K562 (cell line): Measurements from ENCODE around the gene BCHE. TPM values are rescaled to one million over a fixed set of nuclear protein-coding genes. Genes with fewer than 3 reads are reported as not detected.

Experiments
- ATAC-seq: fragments of 200-7000 bp; cut with Tn5 transposase; 3 replicates; pipeline ENCODE4 v1.9.1; 2020; ENCODE audit warnings: moderate library complexity
- BruUV-seq: library from RNA; stranded (reverse); fragments of 400-500 nt; replicated peaks from 2 replicates; lab custom pipeline; 2021; lab: Mats Ljungman, UMichigan
- CTCF ChIA-PET: fragments of 300-600 bp; formaldehyde crosslinking; extraction: SDS; loops from one replicate; lab custom pipeline; 2021; ENCODE audit warnings: low intra/inter-chr PET ratio; lab: Yijun Ruan, JAX
- POLR2A ChIA-PET: fragments of 300-600, 350-650 bp; sonication (Branson Sonifier 250); formaldehyde crosslinking; extraction: SDS; loops from one replicate; lab custom pipeline; 2021; ENCODE audit warnings: antibody characterized with exemption, inconsistent platforms; lab: Yijun Ruan, JAX
- DNase-seq, 4 experiments: peaks; one replicate each; pipeline versions ENCODE4 v3.0.0 to v3.0.0-alpha.2; 2011 to 2018; ENCODE audit warnings: low spot score in 3 of 4, mixed read lengths in 3 of 4; ENCODE audit errors: extremely low read depth in 1 of 4
- FAIRE-seq: peaks from 2 replicates; lab custom pipeline; 2011; peaks lifted over from hg19 to GRCh38; lab: Jason Lieb, UNC
- H2AFZ ChIP-seq: 2 replicates; pipeline ENCODE4 v1.6.0; 2011; ENCODE audit warnings: low read depth, low read length, control low read depth, inconsistent platforms
- H3K27ac ChIP-seq: fragments of 200-600 bp; 3 replicates; pipeline ENCODE4 v1.8.0; 2011; ENCODE audit warnings: low read depth, mild to moderate bottlenecking, control low read depth, inconsistent platforms, low read length, moderate library complexity, mixed read lengths; ENCODE audit errors: extremely low read depth
- H3K27me3 ChIP-seq, 2 experiments: fragments of 300-600 bp in 1 of 2; 2 replicates in 1 of 2; 3 replicates in 1 of 2; pipeline versions ENCODE4 v1.6.0 to v1.8.0; 2011; ENCODE audit warnings: inconsistent platforms in 2 of 2, low read length in 2 of 2, mild to moderate bottlenecking in 1 of 2, mixed read lengths in 1 of 2, moderate library complexity in 1 of 2; ENCODE audit not compliant: control insufficient read depth in 2 of 2, insufficient read depth in 2 of 2
- H3K36me3 ChIP-seq: fragments of 300-600 bp; 3 replicates; pipeline ENCODE4 v1.8.0; 2011; ENCODE audit warnings: mild to moderate bottlenecking, low read length, inconsistent platforms; ENCODE audit not compliant: control insufficient read depth, insufficient read depth
- H3K4me1 ChIP-seq, 2 experiments: fragments of 200-600 bp in 1 of 2; replicated peaks in 1 of 2; 2 replicates in 1 of 2; 3 replicates in 1 of 2; pipeline versions ENCODE4 v1.5.1 to v1.8.0; 2011; ENCODE audit warnings: inconsistent platforms in 2 of 2, low read length in 2 of 2, mild to moderate bottlenecking in 1 of 2, mixed read lengths in 1 of 2, moderate library complexity in 1 of 2; ENCODE audit not compliant: control insufficient read depth in 2 of 2, insufficient read depth in 2 of 2
- H3K4me2 ChIP-seq: 2 replicates; pipeline ENCODE4 v1.6.1; 2011; ENCODE audit warnings: low read length, control low read depth, inconsistent platforms, mixed read lengths; ENCODE audit not compliant: insufficient read depth
- H3K4me3 ChIP-seq: fragments of 200-600 bp; sonication (generic), shearing (Covaris generic); 2 replicates; pipeline ENCODE4 v1.5.1; 2016; ENCODE audit warnings: control low read depth, inconsistent platforms
- H3K79me2 ChIP-seq: fragments of 200-600 bp; 3 replicates; pipeline ENCODE4 v1.8.0; 2011; ENCODE audit warnings: low read length, inconsistent platforms; ENCODE audit not compliant: control insufficient read depth, insufficient read depth
- H3K9ac ChIP-seq, 2 experiments: 2 replicates each; pipeline versions ENCODE4 v1.6.0 to v1.6.1; 2011; ENCODE audit warnings: low read depth in 2 of 2, low read length in 2 of 2, control low read depth in 1 of 2, inconsistent platforms in 1 of 2, mild to moderate bottlenecking in 1 of 2, mixed read lengths in 1 of 2; ENCODE audit not compliant: insufficient read depth in 1 of 2
- H3K9me1 ChIP-seq: one replicate; pipeline ENCODE4 v1.6.0; 2011; ENCODE audit warnings: inconsistent platforms, mild to moderate bottlenecking, low read length, moderate library complexity; ENCODE audit not compliant: control insufficient read depth, insufficient read depth
- H3K9me3 ChIP-seq: replicated peaks from 2 replicates; pipeline ENCODE4 v1.5.1; 2011; ENCODE audit warnings: low read depth, low read length, inconsistent platforms; ENCODE audit not compliant: control insufficient read depth, insufficient read depth
- H4K20me1 ChIP-seq: replicated peaks from 2 replicates; pipeline ENCODE4 v1.6.1; 2011; ENCODE audit warnings: low read length, inconsistent platforms, mixed read lengths; ENCODE audit not compliant: control insufficient read depth, insufficient read depth
- BMI1 ChIP-seq: fragments of 150-350 bp; IDR thresholded peaks from 2 replicates; pipeline ENCODE4 v1.6.1; 2014; ENCODE audit warnings: low read length
- KDM2B ChIP-seq: fragments of 250-450 bp; sonication (Bioruptor Pico); IDR thresholded peaks from 2 replicates; pipeline ENCODE4 v1.8.0; 2021; ENCODE audit warnings: mild to moderate bottlenecking, moderate library complexity
- MIER1 ChIP-seq: fragments of 450-650 bp; IDR thresholded peaks from 2 replicates; pipeline ENCODE4 v1.6.1; 2016; ENCODE audit warnings: antibody characterized with exemption, mild to moderate bottlenecking, low read depth
- MTA2 ChIP-seq: fragments of 450-650 bp; IDR thresholded peaks from 2 replicates; pipeline ENCODE4 v1.6.1; 2016; ENCODE audit warnings: low read depth
- NFXL1 ChIP-seq: fragments of 450-650 bp; formaldehyde crosslinking; IDR thresholded peaks from 2 replicates; pipeline ENCODE4 v1.4.0; 2021; ENCODE audit warnings: mild to moderate bottlenecking
- NR3C1 ChIP-seq: sonication (generic); formaldehyde crosslinking; IDR thresholded peaks from 2 replicates; pipeline ENCODE4 v1.8.1; 2022; ENCODE audit warnings: missing genetic modification reagents
- NUFIP1 ChIP-seq: fragments of 450-650 bp; IDR thresholded peaks from 2 replicates; pipeline ENCODE4 v1.6.1; 2018; ENCODE audit not compliant: partially characterized antibody
- PTRF ChIP-seq: fragments of 450-650 bp; IDR thresholded peaks from 2 replicates; pipeline ENCODE4 v1.6.1; 2016; ENCODE audit warnings: mild to moderate bottlenecking, missing genetic modification characterization, missing compliant biosample characterization
- RAD51 ChIP-seq: fragments of 450-650 bp; IDR thresholded peaks from 2 replicates; pipeline ENCODE4 v1.7.1; 2016; ENCODE audit warnings: low read depth, mild to moderate bottlenecking, borderline replicate concordance
- RNF2 ChIP-seq: sonication (generic); IDR thresholded peaks from 2 replicates; pipeline ENCODE4 v1.6.1; 2016
- SP1 ChIP-seq: sonication (generic); formaldehyde crosslinking; IDR thresholded peaks from 2 replicates; pipeline ENCODE4 v1.8.1; 2022; ENCODE audit warnings: mild to moderate bottlenecking, missing genetic modification reagents
- SPI1 ChIP-seq: IDR thresholded peaks from 2 replicates; pipeline ENCODE4 v1.6.1; 2011; ENCODE audit warnings: low read depth, low read length, control low read depth, borderline replicate concordance
- XRCC3 ChIP-seq: fragments of 450-650 bp; IDR thresholded peaks from 2 replicates; pipeline ENCODE4 v1.6.1; 2017; ENCODE audit warnings: mild to moderate bottlenecking, moderate library complexity
- ZBTB17 ChIP-seq: fragments of 450-650 bp; formaldehyde crosslinking; IDR thresholded peaks from 2 replicates; pipeline ENCODE4 v1.4.0; 2020; ENCODE audit warnings: mild to moderate bottlenecking
- ZNF282 ChIP-seq: sonication (generic); formaldehyde crosslinking; IDR thresholded peaks from 2 replicates; pipeline ENCODE4 v1.8.1; 2023; ENCODE audit warnings: missing genetic modification reagents
- ZNF354B ChIP-seq: fragments of 250-450 bp; sonication (Bioruptor Pico); IDR thresholded peaks from 2 replicates; pipeline ENCODE4 v1.4.0; 2020
- ZNF584 ChIP-seq: fragments of 200-800 bp; sonication (Bioruptor generic); IDR thresholded peaks from 2 replicates; pipeline ENCODE4 v1.6.1; 2016; ENCODE audit warnings: low read depth, mild to moderate bottlenecking, missing genetic modification characterization, missing compliant biosample characterization
- WGBS: fragments of 100-300 bp; shearing (Covaris generic); methylation state at CpG from one replicate; pipeline ENCODE4 v1.1.6; 2016; ENCODE audit warnings: low coverage, mixed read lengths; ENCODE audit not compliant: insufficient coverage; ENCODE audit errors: missing lambda C conversion rate; 5-methylcytosine and 5-hydroxymethylcytosine counted together
- in situ Hi-C: fragments of 300-500 bp; cut with MboI; formaldehyde crosslinking; loops from 4 replicates; pipeline ENCODE4 v1.15.0; 2018; ENCODE audit warnings: inconsistent platforms, mixed read lengths
- intact Hi-C: fragments of 100-400 bp; cut with micrococcal nuclease; formaldehyde crosslinking; loops from 2 replicates; pipeline ENCODE4 v1.14.2; 2022
- polyA plus RNA-seq, 8 experiments: library from polyadenylated mRNA; depleted of rRNA in 4 of 8; stranded (reverse) in 5 of 8; unstranded in 3 of 8; fragments of >200 nt; fragmentation: Nextera tagmentation in 2 of 8; fragmentation: Illumina TruSeq in 1 of 8; extraction: Ambion mirVana in 2 of 8; extraction: Trizol in 1 of 8; gene quantifications; 2 replicates each; pipeline versions ENCODE4 v1.2.1 to v1.2.3, GENCODE V29; 2011 to 2014; ENCODE audit warnings: inconsistent platforms in 1 of 8, missing spikeins in 1 of 8
- total RNA-seq, 7 experiments: library from RNA; depleted of rRNA in 6 of 7; stranded (reverse); fragments of >200 nt in 6 of 7; fragmentation: Illumina TruSeq in 2 of 7; extraction: Trizol in 2 of 7; gene quantifications; 2 replicates each; pipeline versions ENCODE4 v1.2.1 to v1.2.3, GENCODE V29; 2011 to 2021; ENCODE audit warnings: low replicate concordance in 1 of 7
- TF ChIP-seq, protein P1 (sequence below): sonication (generic); formaldehyde crosslinking; IDR thresholded peaks from 2 replicates; pipeline ENCODE4 v1.8.1; 2023; ENCODE audit warnings: mild to moderate bottlenecking, missing genetic modification reagents, moderate library complexity
- TF ChIP-seq, protein P2 (sequence below): sonication (generic); formaldehyde crosslinking; IDR thresholded peaks from 2 replicates; pipeline ENCODE4 v1.5.0; 2020; ENCODE audit warnings: missing genetic modification reagents
- TF ChIP-seq, protein P3 (sequence below): fragments of 450-650 bp; IDR thresholded peaks from 2 replicates; pipeline ENCODE4 v1.6.1; 2017; ENCODE audit warnings: mild to moderate bottlenecking, moderate library complexity

The BCHE gene
- total and polyA plus RNA-seq, 9 of the 15 experiments (the other 6 are each of a cell fraction or from before 2014, with no cell fraction given), result 0.09 to 0.24 (median 0.12) TPM; not detected in 2

DNA sequence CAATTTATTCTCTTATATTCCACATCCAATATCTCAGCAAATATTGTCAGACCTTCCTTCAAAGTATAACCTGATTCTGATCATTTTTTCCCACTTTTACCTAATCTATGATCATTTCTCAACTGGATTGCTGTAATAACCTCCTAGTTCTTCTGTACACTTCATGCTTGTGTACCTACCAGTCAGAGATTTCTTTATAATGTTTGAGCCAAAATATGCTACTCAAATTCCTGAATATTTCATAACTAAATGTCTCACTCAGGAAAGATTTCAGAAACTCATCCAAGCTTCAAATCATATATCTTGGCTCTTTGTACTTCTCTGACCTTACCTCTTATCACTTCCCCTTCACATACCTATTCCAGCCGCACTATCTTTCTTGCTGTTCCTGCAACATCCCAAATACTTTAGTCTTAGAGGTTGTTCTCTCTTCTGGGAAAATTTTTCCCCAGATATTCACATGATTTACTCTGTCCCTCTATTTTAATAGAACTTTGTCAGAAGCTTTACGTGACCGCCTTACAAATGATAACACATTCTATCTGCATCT lies 20.0 kb downstream of the BCHE start:
- DNase-seq (no peak), ATAC-seq (no peak), FAIRE-seq (no peak)
- WGBS, result 7% methylated on average over 3 of the region's 3 CpGs
- intact Hi-C loops, result no loop called here
- H3K36me3 ChIP-seq, result no peaks in the 10 kb centered on the region
- CTCF ChIA-PET, result no interaction called here
- no peaks in the 10 kb centered on the region for H3K79me2 ChIP-seq
- no peaks in the 10 kb centered on the region; the same call in 1 of the 2 replicates for H3K9me3 ChIP-seq
- in situ Hi-C loops, result no loop called here
- no peak overlapping the region for H3K9ac ChIP-seq
- H3K4me2 ChIP-seq, result no peak overlapping the region
- no peaks in the 10 kb centered on the region for H3K27me3 ChIP-seq
- H3K4me1 ChIP-seq, result no peaks in the 10 kb centered on the region
- BruUV-seq, result no TSS peak
- TF ChIP-seq MTA2 (no peak), PTRF (tag) (no peak), NR3C1 (CRISPR knock-in tag) (no peak), ZNF584 (no peak), KDM2B (CRISPR knock-in tag) (no peak), BMI1 (no peak), ZNF282 (CRISPR knock-in tag) (no peak), SP1 (CRISPR knock-in tag) (no peak), ZNF354B (CRISPR knock-in tag) (no peak), ZBTB17 (CRISPR knock-in tag) (no peak), SPI1 (no peak), NFXL1 (CRISPR knock-in tag) (no peak), MIER1 (no peak), RAD51 (no peak), XRCC3 (no peak), NUFIP1 (no peak), RNF2 (no peak)
- TF ChIP-seq, protein P1, sequence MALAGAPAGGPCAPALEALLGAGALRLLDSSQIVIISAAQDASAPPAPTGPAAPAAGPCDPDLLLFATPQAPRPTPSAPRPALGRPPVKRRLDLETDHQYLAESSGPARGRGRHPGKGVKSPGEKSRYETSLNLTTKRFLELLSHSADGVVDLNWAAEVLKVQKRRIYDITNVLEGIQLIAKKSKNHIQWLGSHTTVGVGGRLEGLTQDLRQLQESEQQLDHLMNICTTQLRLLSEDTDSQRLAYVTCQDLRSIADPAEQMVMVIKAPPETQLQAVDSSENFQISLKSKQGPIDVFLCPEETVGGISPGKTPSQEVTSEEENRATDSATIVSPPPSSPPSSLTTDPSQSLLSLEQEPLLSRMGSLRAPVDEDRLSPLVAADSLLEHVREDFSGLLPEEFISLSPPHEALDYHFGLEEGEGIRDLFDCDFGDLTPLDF (CRISPR knock-in tag), result no peak
- TF ChIP-seq, protein P2, sequence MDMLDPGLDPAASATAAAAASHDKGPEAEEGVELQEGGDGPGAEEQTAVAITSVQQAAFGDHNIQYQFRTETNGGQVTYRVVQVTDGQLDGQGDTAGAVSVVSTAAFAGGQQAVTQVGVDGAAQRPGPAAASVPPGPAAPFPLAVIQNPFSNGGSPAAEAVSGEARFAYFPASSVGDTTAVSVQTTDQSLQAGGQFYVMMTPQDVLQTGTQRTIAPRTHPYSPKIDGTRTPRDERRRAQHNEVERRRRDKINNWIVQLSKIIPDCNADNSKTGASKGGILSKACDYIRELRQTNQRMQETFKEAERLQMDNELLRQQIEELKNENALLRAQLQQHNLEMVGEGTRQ (CRISPR knock-in tag), result no peak
- TF ChIP-seq, protein P3, sequence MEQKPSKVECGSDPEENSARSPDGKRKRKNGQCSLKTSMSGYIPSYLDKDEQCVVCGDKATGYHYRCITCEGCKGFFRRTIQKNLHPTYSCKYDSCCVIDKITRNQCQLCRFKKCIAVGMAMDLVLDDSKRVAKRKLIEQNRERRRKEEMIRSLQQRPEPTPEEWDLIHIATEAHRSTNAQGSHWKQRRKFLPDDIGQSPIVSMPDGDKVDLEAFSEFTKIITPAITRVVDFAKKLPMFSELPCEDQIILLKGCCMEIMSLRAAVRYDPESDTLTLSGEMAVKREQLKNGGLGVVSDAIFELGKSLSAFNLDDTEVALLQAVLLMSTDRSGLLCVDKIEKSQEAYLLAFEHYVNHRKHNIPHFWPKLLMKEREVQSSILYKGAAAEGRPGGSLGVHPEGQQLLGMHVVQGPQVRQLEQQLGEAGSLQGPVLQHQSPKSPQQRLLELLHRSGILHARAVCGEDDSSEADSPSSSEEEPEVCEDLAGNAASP, result no peak
- no peaks in the 10 kb centered on the region for H3K9me1 ChIP-seq
- H4K20me1 ChIP-seq, result no peaks in the 10 kb centered on the region
- POLR2A ChIA-PET, result no interaction called here
- H3K27ac ChIP-seq, result no peak overlapping the region
- no peak overlapping the region for H2AFZ ChIP-seq
- no peak overlapping the region for H3K4me3 ChIP-seq
